T-helper 1 cell treated with Interleukin-12 subunit alpha and Interleukin-12 subunit beta and Interleukin-4 antibody, amounts not matched to agents 30 μg/mL and 1 μg/mL, for 36 hours (primary cell): ENCODE data around the gene PHLDB1.
"Not testable (repeated sequence)": the region's sequence is repeated elsewhere in the genome, so short reads cannot be mapped to it uniquely, and the experiment has no call there.

Experiments used
- H3K27ac Mint-ChIP-seq: one replicate; pipeline ENCODE4 v1.8.0; 2021; ENCODE audit warnings: mild to moderate bottlenecking, mixed read lengths
- H3K27me3 Mint-ChIP-seq: one replicate; pipeline ENCODE4 v1.8.0; 2021; ENCODE audit warnings: low read depth, mixed read lengths
- H3K36me3 Mint-ChIP-seq: one replicate; pipeline ENCODE4 v1.8.0; 2021; ENCODE audit warnings: low read depth, mixed read lengths
- H3K4me1 Mint-ChIP-seq: one replicate; pipeline ENCODE4 v1.8.0; 2021; ENCODE audit warnings: low read depth, mixed read lengths
- H3K4me3 Mint-ChIP-seq: one replicate; pipeline ENCODE4 v1.8.0; 2021; ENCODE audit warnings: mild to moderate bottlenecking, moderate library complexity, mixed read lengths
- H3K9me3 Mint-ChIP-seq: one replicate; pipeline ENCODE4 v1.8.0; 2021; ENCODE audit warnings: mixed read lengths

PHLDB1 gene

DNA sequence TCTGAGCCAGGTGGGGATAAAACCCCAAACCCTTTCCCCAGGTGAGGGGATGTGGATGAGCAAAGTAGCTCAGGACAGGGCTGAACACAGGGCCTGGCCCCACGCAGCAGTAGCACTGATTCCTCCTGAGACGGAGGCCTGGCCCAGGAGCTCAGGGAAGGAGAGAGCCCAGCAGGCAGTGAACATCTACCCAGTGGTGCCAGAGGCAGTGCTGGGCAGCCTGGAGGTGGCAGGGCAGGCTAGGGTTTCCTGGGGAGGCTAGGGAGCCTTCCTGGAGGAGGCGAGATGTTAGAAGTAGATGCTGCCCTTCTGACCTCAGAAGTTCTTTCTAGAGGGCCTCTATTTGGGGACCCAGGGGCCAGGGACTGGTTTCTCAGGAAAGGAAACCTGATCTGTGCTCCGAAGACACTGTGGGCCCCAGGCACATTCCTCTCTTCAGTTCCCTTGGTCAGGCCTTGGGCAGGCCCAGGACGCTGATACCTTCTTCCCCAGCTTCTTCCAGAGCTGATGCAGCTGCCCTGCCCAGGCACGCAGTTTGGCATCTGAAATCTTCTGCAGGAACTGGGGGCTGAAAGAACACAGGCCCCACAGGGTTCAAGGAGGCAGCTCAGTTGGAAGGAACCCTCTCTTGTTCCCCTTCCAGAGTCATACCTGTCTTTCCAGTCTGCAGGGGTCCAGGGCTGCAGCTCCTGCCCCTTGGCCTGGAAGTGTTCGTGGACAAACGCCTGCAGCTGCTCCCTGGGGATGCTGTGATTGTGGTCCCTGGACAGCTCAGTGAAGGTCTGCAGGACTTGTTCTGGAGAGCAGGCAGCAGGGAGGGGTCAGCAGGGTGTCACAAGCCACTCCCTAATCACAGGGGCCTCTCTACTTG is 55.2 kb downstream of the PHLDB1 start:
- Mint-ChIP-seq H3K4me3 (no peak overlapping the region), H3K36me3 (no peaks in the 10 kb centered on the region), H3K9me3 (no peaks in the 10 kb centered on the region), H3K27me3 (no peaks in the 10 kb centered on the region), H3K4me1 (no peaks in the 10 kb centered on the region), H3K27ac (no peak overlapping the region)

DNA sequence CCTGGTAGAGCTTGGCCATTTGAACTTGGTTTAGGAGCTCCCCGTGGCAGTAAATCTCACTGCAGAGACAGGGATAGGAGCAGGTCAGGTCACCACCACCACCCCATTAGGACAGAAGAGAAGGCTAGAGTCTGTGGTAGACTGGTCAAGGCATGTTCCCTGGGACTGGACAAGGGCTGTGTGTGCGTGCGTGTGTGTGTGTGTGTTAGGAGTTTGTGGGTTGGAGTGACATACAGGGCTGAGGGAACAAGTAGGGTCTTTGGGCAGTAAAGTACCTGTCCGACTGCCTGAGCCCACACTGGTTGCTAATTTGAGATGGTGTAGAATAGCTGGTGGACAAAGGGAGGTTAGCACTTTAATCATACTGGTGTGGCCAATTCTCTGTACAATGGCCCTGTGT is 56.0 kb downstream of the PHLDB1 start:
- Mint-ChIP-seq H3K4me3 (no peak overlapping the region), H3K4me1 (no peaks in the 10 kb centered on the region), H3K36me3 (no peaks in the 10 kb centered on the region), H3K9me3 (no peaks in the 10 kb centered on the region), H3K27ac (no peak overlapping the region), H3K27me3 (no peaks in the 10 kb centered on the region)

DNA sequence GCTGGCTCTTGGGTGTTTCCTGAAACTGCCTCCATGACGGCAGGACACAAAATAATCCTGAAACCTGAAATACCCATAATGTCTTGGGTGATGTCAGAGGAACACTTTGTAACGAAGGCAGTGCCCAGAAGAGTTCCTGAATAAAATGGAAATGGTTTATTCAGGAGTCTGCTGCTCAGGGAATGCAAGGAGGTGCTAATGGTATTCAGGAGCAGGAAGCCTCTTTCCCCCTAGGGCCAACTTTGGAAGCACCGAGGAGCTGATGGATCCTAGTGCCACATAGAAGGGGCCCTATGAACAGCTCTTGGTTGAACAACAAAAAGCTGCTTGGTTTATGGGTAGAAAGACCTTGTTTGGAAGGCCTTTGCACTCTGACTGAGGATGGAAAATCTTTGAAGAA is 56.5 kb downstream of the PHLDB1 start:
- no peak overlapping the region for H3K27ac Mint-ChIP-seq
- H3K36me3 Mint-ChIP-seq, result no peaks in the 10 kb centered on the region
- H3K4me1 Mint-ChIP-seq, result no peaks in the 10 kb centered on the region
- no peak overlapping the region for H3K4me3 Mint-ChIP-seq
- H3K9me3 Mint-ChIP-seq, result no peaks in the 10 kb centered on the region
- H3K27me3 Mint-ChIP-seq, result no peaks in the 10 kb centered on the region

DNA sequence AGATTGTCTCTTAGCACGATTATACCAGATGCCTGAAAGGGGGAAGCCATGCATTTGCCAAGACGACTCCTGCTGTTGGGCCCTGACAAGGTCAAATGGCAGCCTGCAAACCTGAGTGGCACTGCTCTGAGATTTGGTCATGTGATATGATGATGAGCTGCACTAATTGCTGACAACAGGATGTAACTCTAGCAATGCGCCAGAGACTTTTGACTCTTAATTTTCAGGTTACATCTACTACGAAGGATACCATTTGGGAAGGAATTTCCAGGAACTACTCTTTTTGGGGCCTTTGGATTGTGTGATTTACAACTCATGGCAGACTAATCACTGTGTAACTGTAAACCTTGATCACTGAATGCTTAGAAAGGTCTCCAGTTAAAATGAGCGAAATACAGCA is 59.0 kb downstream of the PHLDB1 start:
- Mint-ChIP-seq H3K4me3 (no peak overlapping the region), H3K36me3 (no peaks in the 10 kb centered on the region), H3K9me3 (no peaks in the 10 kb centered on the region)

DNA sequence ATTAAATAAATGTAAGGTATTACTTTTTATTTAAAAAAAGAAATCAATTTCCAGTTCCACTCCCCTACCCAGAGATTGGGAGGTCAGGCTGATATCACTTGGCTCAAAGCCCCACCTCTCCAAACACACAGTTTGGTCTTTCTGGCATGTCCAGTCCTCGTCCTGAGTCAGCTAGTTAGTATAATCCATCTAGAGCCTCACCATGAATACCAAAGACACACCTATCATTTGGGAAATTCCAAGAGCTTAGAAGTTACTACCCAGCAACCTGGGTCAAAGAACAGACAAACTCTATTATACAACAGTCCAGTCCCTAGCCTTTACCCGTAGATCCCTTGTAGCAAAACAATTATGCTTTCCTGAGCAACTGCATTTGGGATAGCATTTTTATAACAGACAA is 62.6 kb downstream of the PHLDB1 start:
- H3K27ac Mint-ChIP-seq, result no peak overlapping the region
- no peaks in the 10 kb centered on the region for H3K4me1 Mint-ChIP-seq
- no peaks in the 10 kb centered on the region for H3K36me3 Mint-ChIP-seq
- H3K27me3 Mint-ChIP-seq, result peaks cover 17% of the 10 kb centered on the region
- no peaks in the 10 kb centered on the region for H3K9me3 Mint-ChIP-seq
- no peak overlapping the region for H3K4me3 Mint-ChIP-seq

More for the DNA sequence above, 59.0 kb downstream of the PHLDB1 start:
- Mint-ChIP-seq H3K27me3 (peaks cover 17% of the 10 kb centered on the region), H3K4me1 (no peaks in the 10 kb centered on the region), H3K27ac (no peak overlapping the region)

DNA sequence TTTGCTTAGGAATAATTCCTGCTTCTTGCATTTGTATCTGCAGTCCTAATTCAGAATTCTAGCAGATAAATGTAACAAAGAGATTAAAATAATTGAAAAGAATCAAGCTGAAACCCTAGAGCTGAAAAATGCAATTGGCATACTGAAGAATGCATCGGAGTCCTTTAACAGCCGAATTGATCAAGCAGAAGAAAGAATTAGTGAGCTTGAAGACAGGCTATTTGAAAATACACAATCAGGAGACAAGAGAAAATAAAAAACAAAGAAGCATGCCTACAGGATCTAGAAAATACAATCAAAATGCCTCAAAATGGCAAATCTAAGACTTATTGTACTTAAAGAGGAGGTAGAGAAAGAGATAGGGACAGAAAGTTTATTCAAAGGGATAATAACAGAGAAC is 63.8 kb downstream of the PHLDB1 start:
- peaks cover 17% of the 10 kb centered on the region for H3K27me3 Mint-ChIP-seq
- H3K9me3 Mint-ChIP-seq, result no peaks in the 10 kb centered on the region
- H3K4me3 Mint-ChIP-seq, result no peak overlapping the region
- no peak overlapping the region for H3K27ac Mint-ChIP-seq
- no peaks in the 10 kb centered on the region for H3K4me1 Mint-ChIP-seq
- H3K36me3 Mint-ChIP-seq, result no peaks in the 10 kb centered on the region

DNA sequence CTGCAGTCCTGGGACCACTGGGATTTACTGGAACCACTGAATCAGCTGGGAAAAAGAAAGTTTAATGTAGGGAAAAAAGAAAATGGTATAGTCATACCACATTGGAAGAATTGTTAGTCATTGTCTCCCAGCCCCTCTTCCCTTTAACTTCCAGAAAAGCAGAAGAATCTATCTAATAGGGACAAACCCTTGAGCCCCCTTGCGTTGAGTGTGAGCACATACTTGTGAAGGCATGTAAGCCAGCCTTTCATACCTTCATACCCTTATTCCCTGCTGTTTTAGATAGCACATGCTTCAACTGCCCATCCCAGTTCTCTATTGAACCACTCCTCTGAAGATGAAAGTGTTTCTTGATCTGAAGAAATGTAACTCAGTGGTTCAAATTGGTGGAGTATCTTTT is 65.4 kb downstream of the PHLDB1 start:
- Mint-ChIP-seq H3K4me3 (no peak overlapping the region), H3K27me3 (peaks cover 17% of the 10 kb centered on the region), H3K27ac (no peak overlapping the region), H3K9me3 (no peaks in the 10 kb centered on the region), H3K36me3 (no peaks in the 10 kb centered on the region), H3K4me1 (no peaks in the 10 kb centered on the region)

DNA sequence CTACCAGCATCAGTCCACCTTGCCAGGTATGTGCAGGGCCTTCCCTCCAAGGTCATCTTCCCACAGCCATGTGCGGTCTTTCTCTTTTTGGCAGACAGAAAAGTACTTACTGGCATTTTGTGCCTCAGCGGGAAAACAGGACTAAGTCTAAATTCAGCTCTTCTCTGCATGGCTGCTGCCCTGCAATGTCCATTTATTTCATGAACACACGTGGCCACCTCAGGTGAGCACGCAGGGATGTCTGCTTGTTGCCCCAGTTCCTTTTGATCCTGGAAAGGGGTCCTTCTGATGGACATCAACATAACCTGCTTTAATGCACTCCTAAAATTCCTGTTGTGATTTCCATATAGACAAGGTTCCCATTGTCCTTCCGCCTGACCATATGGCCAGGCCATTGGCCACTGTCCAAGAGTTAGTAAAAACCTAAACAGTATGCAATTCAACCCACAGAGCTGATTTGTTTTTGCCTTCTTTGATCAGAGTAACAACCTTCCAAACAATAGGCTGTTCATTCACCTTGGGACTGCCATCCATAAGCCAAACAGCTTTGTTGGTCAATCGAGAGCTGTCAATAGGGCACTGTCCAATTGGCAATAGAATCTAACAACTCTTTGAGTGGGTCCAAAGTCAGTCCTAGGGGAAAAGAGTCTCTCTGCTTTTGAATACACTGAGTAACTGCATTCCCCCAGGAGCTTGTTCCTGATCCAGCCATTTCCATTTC is 66.1 kb downstream of the PHLDB1 start:
- Mint-ChIP-seq H3K4me3 (no peak overlapping the region), H3K9me3 (no peaks in the 10 kb centered on the region), H3K4me1 (no peaks in the 10 kb centered on the region), H3K27ac (no peak overlapping the region), H3K36me3 (no peaks in the 10 kb centered on the region), H3K27me3 (peaks cover 17% of the 10 kb centered on the region)

DNA sequence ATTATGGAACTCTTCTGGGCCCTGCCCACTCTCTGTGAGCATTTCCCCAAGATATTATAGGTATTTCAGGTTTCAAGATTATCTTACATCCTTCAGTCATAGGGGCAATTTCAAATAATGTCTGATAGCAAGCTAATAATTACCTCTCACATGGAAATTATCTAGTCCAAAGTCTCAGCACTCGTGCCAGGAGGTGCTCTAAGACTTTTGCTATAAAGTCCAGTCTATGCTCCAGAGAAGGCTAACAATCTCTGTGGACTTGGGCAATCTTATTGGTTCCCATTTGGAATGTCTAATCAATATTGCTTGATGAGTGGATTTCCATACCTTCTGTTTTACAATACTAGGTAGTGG is 66.6 kb downstream of the PHLDB1 start:
- Mint-ChIP-seq H3K36me3 (no peaks in the 10 kb centered on the region), H3K9me3 (no peaks in the 10 kb centered on the region), H3K27ac (no peak overlapping the region), H3K4me3 (no peak overlapping the region), H3K4me1 (no peaks in the 10 kb centered on the region), H3K27me3 (peaks cover 17% of the 10 kb centered on the region)

DNA sequence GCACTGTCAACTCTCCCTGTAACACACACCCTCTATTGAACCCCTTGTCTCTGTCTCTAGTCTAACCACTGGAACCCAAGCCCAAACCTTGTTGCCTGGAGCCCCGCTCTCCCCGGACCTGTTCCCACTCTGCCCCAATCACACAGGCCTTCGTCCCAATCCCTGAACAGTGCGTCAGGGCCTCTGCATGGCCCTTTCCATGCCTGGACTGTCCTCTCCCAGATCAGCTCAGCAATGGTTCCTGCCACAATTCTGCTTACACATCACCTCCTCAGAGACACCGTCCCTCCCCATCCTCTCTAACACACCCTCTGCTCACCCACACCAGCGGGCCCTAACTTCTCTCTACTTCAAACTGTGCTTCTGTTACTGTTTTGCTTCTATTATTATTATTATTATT is 70.6 kb downstream of the PHLDB1 start:
- Mint-ChIP-seq H3K9me3 (no peaks in the 10 kb centered on the region), H3K27ac (no peak overlapping the region), H3K27me3 (peaks cover 13% of the 10 kb centered on the region), H3K4me1 (no peaks in the 10 kb centered on the region), H3K36me3 (no peaks in the 10 kb centered on the region), H3K4me3 (no peak overlapping the region)

DNA sequence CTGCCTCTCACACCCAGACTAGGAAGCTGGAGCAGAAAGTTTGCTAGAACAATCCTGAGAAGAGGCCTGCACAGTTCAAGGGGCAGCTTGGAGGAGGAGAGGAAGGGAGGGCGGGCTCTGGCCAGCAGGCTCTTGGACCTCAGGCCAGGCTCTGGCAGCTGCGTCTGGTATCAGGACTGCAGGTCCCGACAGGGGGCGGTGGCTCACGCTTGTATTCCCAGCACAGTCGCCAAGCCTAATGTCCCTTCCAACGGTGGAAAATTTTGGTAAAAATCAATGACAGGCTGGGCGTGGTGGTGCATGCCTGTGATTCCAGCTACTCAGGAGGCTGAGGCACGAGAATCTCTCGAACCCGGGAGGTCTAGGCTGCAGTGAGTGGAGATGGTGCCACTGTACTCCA is 71.5 kb downstream of the PHLDB1 start:
- H3K9me3 Mint-ChIP-seq, H3K36me3 Mint-ChIP-seq, H3K27ac Mint-ChIP-seq, H3K4me1 Mint-ChIP-seq, H3K4me3 Mint-ChIP-seq: not testable (repeated sequence)
- peaks cover 17% of the 10 kb centered on the region for H3K27me3 Mint-ChIP-seq

DNA sequence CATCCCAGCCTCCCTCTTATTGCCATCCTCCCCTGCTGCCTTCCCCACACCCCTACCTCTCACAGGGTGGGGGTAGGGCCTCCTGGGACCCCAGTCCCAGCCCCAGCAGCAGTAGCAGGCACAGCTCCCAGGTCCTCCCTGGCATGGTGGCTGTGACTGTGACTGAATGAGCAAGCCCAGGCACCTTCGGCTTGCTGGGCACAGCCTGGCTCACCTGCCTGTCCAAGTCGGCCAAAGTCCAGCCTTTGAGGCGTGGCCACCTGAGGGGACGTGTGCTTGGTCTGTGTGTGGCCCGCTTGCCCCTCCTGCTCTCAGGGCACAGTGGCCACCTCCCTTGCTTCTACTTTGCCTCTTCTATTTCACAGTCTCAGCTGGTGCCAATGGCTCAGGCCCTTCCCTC is 72.1 kb downstream of the PHLDB1 start, which contains the start of gene TREH:
Gene TREH (minus strand): TSS at position 168 of the 400 bp plus-strand sequence. CDS start 23 bp downstream, at position 145.
- Mint-ChIP-seq H3K4me1 (no peaks in the 10 kb centered on the region), H3K4me3 (no peak within 1 kb of the TSS), H3K27me3 (peaks cover 17% of the 10 kb centered on the region), H3K9me3 (no peaks in the 10 kb centered on the region), H3K36me3 (no peaks in the 10 kb centered on the region), H3K27ac (no peak within 1 kb of the TSS)

DNA sequence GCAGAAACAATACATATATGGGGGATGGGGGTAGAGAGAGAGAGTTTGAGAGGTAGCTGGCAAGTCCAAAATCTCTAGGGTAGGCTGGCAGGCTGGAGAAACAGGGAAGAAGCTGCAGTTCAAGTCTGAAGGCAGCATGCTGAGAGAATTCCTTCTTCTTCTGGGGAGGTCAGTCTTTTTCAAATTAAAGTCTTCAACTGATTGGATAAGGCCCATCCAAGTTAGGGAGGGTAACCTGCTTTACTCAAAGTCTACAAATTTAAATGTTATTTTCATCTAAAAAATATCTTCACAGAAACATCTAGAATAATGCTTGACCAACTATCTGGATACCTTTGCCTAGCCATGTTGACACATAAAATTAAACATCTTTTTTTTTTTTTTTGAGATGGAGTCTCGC is 75.0 kb downstream of the PHLDB1 start:
- Mint-ChIP-seq H3K4me3 (no peak overlapping the region), H3K27me3 (peaks cover 33% of the 10 kb centered on the region), H3K36me3 (no peaks in the 10 kb centered on the region), H3K27ac (no peak overlapping the region), H3K4me1 (no peaks in the 10 kb centered on the region), H3K9me3 (no peaks in the 10 kb centered on the region)

DNA sequence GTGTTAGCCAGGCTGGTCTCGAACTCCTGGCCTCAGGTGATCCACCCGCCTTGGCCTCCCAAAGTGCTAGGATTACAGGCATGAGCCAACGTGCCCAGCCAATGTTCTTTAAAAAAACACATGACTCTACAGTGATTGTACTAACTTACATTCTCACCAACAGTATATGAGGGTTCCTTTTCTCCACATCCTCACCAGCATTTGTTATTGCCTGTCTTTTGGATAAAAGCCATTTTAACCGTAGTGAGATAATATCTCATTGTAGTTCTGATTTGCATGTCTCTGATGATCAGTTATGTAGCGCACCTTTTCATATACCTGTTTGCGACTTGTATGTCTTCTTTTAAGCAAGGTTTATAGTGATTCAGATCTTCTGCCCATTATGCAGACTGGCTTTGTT is 75.5 kb downstream of the PHLDB1 start:
- not testable (repeated sequence) for H3K27ac Mint-ChIP-seq, H3K9me3 Mint-ChIP-seq, H3K4me1 Mint-ChIP-seq, H3K36me3 Mint-ChIP-seq, H3K4me3 Mint-ChIP-seq
- peaks cover 33% of the 10 kb centered on the region for H3K27me3 Mint-ChIP-seq

DNA sequence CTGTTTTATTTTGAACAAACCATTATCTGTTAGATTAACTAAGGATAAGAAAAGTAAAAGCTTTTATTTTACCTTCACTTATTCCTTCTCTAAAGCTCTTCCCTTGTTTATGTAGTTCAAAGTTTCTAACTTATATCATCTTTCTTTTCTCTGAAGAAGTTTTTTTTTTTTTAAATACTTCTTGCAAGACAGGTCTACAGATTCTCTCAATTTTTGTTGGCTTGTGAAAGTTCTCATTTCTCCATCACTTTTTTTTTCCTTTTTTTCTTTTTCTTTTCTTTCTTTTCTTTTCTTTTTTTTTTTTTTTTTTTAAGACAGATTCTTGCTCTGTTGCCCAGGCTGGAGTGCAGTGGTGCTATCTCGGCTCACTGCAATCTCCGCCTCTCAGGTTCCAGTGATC is 76.8 kb downstream of the PHLDB1 start:
- Mint-ChIP-seq H3K9me3 (no peaks in the 10 kb centered on the region), H3K4me1 (peaks cover 5% of the 10 kb centered on the region), H3K4me3 (no peak overlapping the region), H3K36me3 (no peaks in the 10 kb centered on the region), H3K27ac (no peak overlapping the region), H3K27me3 (peaks cover 31% of the 10 kb centered on the region)
